COLO829 (cell line): ENCODE measurements around the gene DLG5.

Source experiments
- DNase-seq: peaks from one replicate; pipeline ENCODE4 v3.0.0; 2012; ENCODE audit warnings: low spot score

DLG5 gene

DNA sequence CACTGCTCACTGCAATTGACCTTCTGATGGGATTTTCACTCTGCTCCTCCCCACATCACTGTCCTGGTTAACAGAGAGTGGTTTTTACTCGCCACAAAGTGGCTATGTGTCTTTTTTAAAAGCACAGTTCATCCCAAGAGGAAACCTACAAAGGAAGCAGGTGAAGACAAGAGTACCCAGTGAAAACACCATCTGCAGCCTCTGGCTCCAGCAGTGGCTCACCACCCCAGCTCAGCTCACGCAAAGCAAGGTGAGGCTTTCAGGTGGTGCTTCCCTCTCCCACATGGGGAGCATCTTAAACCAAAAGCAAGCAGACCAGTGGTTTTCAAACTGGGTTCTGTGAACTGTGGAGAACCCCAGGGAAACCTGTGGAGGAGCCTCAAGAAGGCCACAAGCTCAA is 14.0 kb downstream of the DLG5 start:
- DNase-seq = no peak

- no peak for DNase-seq
Observed at GRCh38 chr10:77911535-77912123, 14.9 kb downstream of the DLG5 start.

- DNase-seq = no peak
Observed at GRCh38 chr10:77910524-77911145, 15.9 kb downstream of the DLG5 start.

GRCh38 chr10:77909749-77910375 is 16.7 kb downstream of the DLG5 start:
- DNase-seq = no peak

- DNase-seq = no peak
Observed at GRCh38 chr10:77909021-77909748, 17.4 kb downstream of the DLG5 start.

GRCh38 chr10:77907900-77908717 is 18.4 kb downstream of the DLG5 start:
- no peak for DNase-seq

GRCh38 chr10:77907462-77907861 is 19.1 kb downstream of the DLG5 start:
- no peak for DNase-seq

- DNase-seq = no peak
Observed at GRCh38 chr10:77906951-77907421, 19.6 kb downstream of the DLG5 start.

DNA sequence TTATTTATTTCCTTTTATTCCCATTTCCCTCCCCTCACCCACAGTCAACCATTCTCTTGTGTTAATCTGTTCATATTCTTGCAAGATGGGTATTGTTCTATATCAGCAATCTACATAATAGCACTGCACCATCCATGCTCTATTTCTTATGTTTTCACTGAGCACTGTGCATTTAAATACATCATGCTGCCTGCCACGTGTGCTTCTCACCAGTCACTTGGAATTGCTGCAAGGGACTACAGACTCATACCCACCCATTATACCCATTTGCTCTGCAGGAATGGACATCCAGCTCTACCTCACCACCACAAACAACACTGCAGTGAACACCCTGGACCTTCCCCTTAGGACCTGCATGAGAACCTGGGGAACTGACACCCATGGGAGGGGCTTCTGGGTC is 20.8 kb downstream of the DLG5 start:
- DNase-seq = no peak

DNA sequence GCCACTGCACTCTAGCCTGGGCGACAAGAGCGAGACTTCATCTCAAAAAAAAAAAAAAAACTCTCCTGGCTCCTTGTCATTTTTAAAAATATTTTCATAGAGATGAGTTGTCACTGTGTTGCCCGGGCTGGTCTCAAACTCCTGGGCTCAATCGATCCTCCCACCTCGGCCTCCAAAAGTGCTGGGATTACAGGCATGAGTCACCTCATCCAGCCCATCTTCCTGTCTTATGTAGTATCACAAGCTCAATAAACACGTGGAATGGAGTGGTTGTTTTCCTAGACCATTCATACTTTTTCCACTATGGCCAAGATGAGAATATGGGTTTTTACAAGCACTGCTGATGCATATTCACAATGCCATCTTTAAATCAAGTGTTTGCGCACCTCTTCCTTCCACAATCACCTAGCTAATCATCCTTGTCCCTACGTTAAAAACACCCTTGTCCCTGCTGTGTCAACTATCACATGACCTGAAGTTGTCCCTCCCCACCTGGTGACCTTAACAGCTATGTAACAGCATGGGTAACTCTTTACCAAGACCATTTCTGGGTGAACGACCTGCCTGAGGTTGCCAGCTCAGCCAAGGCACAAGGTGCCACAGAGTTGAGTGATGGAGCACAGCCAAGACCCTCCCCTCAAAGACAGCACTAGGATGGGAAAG is 21.3 kb downstream of the DLG5 start:
- no peak for DNase-seq

- no peak for DNase-seq
Observed at GRCh38 chr10:77904100-77904840, 22.3 kb downstream of the DLG5 start.

GRCh38 chr10:77902159-77902558 is 24.4 kb downstream of the DLG5 start:
- no peak for DNase-seq

DNA sequence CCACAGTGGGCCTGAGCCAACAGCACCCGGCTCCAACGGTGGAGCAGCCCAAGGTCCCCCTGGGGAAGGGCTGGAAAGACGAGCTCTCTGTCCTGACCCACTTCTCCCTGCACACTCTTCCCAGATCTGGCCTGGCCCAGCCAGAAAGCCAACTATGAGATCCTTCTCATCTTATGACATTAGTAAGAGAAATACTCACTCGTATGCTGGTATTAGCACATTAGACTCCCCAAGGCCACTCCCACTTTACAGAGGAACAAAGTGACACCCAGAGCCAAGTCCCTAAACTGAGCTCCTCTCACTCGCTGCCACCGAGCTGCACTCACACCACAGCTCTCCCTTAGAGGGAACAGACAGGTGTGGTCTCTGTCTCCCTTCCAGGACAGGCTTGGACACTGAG is 24.8 kb downstream of the DLG5 start:
- DNase-seq = no peak

- DNase-seq = no peak
Observed at GRCh38 chr10:77899690-77900089, 26.9 kb downstream of the DLG5 start.

DNA sequence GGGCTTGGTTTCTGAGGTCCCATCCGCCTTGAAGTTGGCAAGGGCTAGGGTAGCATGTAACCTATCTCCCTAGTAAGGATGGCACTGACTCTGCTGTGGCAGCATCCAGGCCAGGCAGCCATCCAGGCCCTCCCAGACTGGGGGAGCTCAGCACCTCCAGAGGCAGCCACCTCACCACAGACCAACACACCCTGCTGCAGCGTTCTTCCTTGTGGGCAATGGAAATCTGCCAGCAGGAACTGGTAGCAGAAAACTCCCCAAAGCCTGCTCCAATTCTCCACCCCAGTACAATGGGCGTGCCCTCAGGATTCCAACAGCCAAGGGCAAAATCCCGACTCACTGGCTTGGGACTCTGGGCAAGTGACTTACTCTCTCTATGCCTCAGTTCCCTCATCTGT is 27.5 kb downstream of the DLG5 start:
- no peak for DNase-seq

DNA sequence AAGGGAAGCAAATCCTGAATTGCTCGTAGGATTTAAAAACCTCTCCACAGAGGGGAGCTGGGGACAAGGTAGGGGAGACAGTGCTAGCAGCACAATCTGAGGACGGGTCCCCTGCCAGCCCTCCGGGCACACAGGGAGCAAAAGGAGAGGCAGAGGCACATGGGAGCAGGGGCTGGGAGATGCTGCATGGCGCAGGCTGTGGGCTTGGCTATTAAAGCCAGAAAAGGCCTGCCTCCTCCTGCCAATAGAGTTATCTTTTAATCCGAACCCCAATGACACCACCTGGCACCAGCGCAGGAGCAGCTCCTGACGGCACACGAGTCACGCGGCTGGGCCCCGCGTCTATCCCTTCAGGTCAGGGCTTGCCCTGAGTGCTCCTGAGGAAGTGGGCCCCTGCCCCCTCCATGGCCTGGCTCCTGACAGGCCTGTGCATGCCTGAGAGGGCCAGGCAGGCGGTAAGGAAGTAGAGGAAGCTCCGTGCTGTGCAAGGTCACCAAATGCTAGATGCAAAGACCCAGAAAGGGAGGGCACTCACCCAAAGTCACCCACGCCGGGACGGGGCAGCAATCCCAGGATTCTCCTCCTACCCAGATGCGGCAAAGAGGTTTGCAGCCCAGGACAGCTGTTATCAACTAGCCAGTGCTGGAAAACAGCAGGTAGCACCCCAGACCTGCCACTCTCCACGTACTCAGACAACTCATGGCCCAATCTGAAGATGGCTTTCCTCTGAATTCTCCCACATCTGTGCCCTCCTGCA is 28.1 kb downstream of the DLG5 start:
- DNase-seq = no peak

DNA sequence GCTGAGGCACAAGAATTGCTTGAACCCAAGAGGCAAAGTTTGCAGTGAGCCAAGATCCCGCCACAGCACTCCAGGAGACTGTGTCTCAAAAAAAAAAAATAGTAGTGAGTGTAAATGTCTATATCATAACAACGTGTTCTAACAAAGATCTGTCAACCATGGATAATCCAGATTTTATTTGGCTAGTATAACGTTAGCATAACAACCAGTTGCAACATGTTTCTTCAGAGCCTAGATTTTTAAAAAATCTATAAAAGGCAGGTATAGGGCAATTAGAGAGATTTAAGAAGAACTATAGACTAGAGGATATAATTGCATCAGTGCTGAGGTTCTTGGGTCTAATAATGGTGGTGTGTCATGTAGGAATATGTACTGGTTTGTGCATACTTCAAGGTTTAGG is 30.5 kb downstream of the DLG5 start:
- DNase-seq = no peak

DNA sequence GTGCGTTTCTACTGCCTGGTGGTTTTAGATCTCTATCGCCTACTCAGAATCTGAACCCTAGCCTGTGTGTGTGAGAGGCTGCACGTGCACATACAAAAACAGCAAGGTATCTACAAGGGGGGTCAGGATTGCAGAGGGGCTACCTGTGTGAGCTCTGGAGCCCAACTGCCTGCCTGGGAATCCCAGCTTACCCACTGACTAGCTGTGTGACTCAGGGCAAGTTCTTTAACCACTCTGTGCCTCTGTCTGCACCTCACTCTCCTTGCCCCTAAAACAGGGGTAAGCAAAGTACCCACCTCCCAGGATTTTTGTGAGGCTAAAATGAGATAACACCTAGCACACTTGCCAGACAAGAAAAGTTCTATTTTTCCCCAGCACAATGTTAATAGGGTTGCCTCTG is 32.5 kb downstream of the DLG5 start:
- no peak for DNase-seq

- DNase-seq = no peak
Observed at GRCh38 chr10:77893386-77893785, 33.2 kb downstream of the DLG5 start.

GRCh38 chr10:77892761-77893160 is 33.8 kb downstream of the DLG5 start:
- DNase-seq = no peak
